Measurements from ENCODE around the gene AS3MT. TPM values are rescaled to one million over a fixed set of nuclear protein-coding genes. Genes with fewer than 3 reads are reported as not detected.
A peak's percentile ranks its signal among the peaks of the same experiment; 100 is the strongest.
"Not testable (repeated sequence)": the region's sequence is repeated elsewhere in the genome, so short reads cannot be mapped to it uniquely, and the experiment has no call there.

The AS3MT gene, protein sequence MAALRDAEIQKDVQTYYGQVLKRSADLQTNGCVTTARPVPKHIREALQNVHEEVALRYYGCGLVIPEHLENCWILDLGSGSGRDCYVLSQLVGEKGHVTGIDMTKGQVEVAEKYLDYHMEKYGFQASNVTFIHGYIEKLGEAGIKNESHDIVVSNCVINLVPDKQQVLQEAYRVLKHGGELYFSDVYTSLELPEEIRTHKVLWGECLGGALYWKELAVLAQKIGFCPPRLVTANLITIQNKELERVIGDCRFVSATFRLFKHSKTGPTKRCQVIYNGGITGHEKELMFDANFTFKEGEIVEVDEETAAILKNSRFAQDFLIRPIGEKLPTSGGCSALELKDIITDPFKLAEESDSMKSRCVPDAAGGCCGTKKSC
- 10 to 100 TPM; 19.2 to 22.8 (median 19.5) TPM for polyA plus RNA-seq (ENCODE audit: insufficient read length in 3 of 3)

DNA sequence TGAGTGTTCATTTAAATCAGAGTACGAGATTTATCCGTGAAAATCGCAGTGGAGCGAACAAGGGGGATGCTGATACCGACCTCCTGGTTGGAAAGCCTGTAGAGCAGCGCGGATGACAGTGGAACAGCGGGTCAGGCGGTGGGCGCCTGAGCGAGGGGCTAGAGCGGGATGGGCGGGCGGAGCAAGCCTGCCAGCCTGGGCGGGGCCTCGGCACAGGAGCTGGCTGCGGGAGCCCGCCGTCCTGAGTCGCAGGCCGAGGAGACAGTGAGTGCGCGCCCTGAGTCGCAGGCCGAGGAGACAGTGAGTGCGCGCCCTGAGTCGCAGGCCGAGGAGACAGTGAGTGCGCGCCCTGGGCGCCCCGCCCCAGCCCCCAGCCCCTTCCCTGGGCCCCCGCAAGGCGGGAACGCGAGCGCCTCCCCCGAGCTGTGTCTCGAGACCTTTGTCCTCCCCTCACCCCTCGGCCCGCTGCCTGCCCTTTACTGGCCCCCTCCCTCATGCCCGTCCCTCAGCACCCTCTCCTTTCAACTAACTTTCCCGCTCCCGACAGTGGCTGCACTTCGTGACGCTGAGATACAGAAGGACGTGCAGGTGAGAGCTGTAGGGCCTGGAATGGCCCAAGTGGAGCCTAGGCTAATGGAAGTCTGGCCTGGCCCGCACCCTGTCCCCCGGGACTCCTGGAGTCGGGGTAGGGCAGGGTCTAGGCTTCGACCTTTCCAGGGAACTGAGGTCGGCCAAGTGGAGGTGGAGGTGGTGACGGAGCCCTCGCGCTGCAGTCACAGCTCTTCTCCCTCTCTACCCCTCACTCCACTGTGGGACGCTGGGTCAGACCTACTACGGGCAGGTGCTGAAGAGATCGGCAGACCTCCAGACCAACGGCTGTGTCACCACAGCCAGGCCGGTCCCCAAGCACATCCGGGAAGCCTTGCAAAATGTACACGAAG is at the start of gene AS3MT:
Gene AS3MT (plus strand): TSS at position 213 of the 941 bp plus-strand sequence. CDS start 123 bp downstream, at position 336.
- peak in 2 of 3 donors; percentile 18 to 39 for DNase-seq (ENCODE audit: low read depth in 3 of 3, low spot score in 2 of 3)

DNA sequence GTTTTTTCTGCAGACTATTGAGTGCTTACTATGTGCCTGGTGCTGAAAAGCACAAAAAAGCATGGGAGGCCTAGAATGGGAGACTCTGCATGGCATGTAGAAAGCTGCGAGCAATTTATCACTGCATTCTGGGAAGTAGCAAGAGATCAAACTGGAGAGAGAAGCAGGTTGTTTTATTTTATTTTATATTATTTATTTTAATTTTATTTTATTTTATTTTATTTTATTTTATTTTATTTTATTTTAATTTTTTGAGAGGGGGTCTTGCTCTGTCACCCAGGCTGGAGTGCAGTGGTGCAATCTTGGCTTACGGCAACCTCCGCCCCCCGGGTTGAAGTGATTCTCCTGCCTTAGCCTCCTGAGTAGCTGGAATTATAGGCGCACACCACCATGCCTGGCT is 49.3 kb upstream of the AS3MT start:
- not testable (repeated sequence) for DNase-seq (ENCODE audit: low read depth in 3 of 3, low spot score in 2 of 3)

GRCh38 chr10:102822222-102822621 is 47.0 kb upstream of the AS3MT start:
- DNase-seq (ENCODE audit: low read depth in 3 of 3, low spot score in 2 of 3) = no peak

- DNase-seq (ENCODE audit: low read depth in 3 of 3, low spot score in 2 of 3) = no peak
Measured at GRCh38 chr10:102824664-102825063, 44.6 kb upstream of the AS3MT start.

DNA sequence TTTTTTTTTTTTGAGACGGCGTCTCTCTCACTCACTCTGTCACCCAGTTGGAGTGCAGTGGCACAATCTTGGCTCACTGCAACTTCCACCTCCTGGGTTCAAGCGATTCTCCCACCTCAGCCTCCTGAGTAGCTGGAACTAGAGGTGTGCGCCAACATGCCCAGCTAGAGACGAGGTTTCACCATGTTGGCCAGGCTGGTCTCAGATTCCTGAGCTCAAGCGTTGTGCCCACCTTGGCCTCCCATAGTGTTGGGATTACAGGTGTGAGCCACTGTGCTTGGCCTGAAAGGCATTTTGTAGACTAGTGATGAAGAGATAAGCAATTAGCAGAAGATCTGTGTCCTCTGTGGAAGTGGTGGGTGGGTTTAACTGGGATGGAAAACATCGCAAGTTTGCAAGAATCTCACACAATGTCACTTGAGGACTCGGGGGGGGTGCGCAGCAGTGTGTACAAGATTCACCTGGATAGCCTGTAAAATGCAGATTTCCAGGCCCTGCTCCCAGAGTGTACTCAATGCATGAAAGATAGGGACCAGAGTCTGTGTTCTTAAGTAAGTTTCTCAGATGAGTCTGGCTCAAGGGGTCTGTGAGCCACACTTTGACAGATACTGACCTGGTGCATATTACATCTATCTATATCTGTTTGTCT is 43.0 kb upstream of the AS3MT start:
- DNase-seq (ENCODE audit: low read depth in 3 of 3, low spot score in 2 of 3) = no peak

- DNase-seq (ENCODE audit: low read depth in 3 of 3, low spot score in 2 of 3) = no peak
Measured at GRCh38 chr10:102827597-102827975, 41.7 kb upstream of the AS3MT start.

DNA sequence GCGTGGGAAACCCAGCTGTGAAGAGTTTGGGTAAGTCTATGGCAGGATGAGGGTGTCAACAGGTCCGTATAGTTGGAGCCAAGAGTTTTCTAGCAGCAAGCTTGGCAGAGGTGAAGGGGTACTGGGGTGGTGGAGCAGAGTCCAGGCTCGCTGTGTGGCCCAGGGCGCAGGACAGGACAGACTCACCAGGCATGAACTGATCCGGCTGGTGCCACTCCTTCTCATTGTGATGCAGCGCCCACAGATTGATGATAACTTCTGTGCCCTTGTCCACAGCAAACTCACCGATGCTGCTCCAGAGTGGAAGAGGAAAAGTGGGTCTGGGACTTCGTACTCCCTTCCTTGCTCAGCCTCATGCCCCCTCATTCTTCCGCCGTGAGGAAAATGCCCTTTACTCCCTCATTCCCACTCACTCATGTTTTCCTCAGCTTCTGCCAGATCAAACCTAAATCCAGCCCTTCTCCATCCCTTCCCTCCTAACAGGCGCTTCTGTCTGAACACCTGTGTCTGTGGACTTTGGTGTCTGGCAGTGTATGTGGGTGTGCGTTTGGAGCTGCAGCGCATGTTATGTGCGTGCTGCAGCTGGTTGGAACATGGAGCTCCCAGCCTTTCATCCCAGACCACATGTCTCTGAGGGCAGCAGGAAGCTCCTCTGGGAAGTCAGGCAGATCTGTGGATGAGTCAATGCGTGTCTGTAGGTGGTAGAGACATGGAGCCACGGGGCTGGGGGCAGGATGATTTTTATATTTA is 37.8 kb upstream of the AS3MT start:
- no peak for DNase-seq (ENCODE audit: low read depth in 3 of 3, low spot score in 2 of 3)

- no peak for DNase-seq (ENCODE audit: low read depth in 3 of 3, low spot score in 2 of 3)
Measured at GRCh38 chr10:102832248-102832647, 37.0 kb upstream of the AS3MT start.

- no peak for DNase-seq (ENCODE audit: low read depth in 3 of 3, low spot score in 2 of 3)
Measured at GRCh38 chr10:102832987-102833386, 36.3 kb upstream of the AS3MT start.

GRCh38 chr10:102834143-102834542 is 35.1 kb upstream of the AS3MT start:
- DNase-seq (ENCODE audit: low read depth in 3 of 3, low spot score in 2 of 3) = no peak

DNA sequence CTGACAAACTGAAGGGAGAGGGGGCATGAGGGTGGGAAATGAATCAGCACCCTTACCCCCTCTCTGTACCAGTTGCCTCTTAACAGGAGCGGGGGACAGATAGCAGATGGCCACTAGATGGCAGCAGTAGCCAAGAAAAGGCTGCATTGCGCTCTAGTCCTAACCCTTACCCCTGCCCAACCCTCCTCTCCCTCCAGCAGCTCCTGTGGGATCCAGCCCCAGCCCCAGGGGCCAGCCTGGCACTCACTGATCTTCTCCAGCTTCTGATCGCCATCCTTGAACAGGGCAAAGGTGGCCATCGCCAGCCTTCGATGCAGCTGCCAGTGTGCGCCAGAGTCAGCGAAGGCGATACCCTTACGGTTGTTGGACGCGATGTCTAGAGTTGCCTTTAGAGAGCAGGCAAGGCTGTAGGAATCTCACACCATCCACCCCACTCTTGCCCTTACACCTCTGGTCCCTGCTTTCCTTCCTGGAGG is 34.2 kb upstream of the AS3MT start:
- DNase-seq (ENCODE audit: low read depth in 3 of 3, low spot score in 2 of 3) = peak in 1 of 3 donors; percentile 71

DNA sequence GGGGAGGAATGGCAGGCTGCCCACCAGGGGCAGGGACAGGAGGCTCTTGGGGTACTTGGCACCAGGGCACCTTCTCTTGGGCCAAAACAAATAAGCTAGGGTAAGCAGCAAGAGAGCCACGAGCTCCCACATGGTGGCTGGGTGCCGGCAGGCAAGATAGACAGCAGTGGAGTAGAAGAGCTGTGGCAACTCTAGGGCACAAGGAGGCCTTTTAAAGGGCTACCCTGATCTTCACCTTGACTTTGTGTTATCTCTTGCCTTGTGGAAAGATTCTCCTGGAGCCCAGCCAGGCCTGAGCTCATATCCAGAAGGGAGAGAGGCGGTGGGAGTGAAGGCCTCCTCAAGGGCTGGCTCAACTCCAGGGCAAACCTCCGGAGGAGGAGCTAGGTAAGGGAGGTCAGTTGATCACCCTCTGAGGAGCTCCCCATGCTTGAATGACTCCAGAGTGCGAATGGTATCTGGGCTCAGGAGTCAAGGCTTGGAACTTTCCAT is 32.0 kb upstream of the AS3MT start, which contains the start of gene CYP17A1:
Gene CYP17A1 (minus strand): TSS at position 184 of the 492 bp plus-strand sequence. CDS start 52 bp downstream, at position 132.
- DNase-seq (ENCODE audit: low read depth in 3 of 3, low spot score in 2 of 3) = no peak

DNA sequence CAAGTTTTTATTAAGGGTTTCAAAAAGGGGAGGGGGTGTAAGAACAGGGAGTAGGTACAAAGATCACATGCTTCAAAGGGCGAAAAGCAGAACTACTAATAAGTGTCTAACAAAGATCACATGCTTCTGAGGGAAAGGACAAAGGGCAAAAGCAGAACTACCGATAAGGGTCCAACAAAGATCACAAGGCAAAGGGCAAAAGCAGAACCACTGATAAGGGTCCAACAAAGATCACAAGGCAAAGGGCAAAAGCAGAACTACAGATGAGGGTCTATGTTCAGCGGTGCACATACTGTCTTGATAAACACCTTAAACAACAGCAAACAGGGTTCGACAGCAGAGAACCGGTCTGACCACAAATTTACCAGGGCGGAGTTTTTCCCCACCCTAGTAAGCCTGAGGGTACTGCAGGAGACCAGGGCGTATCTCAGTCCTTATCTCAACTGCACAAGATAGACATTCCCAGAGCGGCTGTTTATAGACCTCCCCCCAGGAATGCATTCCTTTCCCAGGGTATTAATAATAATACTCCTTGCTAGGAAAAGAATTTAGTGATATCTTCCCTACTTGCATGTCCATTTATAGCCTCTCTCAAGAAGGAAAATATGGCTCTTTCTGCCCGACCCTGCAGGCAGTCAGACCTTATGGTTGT is 30.9 kb upstream of the AS3MT start:
- not testable (repeated sequence) for DNase-seq (ENCODE audit: low read depth in 3 of 3, low spot score in 2 of 3)

DNA sequence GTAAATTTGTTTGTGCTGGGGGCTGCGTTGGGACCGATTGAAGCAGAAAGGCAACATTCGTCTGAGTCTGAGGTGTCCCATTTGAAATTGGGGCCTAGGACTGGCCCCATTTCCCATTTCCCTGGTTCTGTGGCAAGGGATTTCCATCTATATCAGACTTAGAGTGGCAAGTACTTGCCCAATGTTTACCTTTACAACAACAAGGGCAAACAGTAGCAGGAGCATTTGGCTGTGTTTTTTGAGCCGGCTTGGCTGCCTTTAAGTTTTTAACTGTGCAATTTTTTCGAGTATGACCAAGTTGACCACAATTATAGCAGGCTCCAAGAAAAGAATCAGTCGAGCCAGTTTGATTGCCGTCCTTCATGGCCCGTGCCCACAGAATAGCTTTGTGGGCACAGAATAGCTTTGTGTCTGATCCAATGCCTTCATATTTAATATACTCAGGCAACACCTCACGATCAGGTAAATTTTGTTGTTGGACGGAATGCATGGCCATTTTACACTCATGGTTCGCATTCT is 27.4 kb upstream of the AS3MT start:
- no peak for DNase-seq (ENCODE audit: low read depth in 3 of 3, low spot score in 2 of 3)

- not testable (repeated sequence) for DNase-seq (ENCODE audit: low read depth in 3 of 3, low spot score in 2 of 3)
Measured at GRCh38 chr10:102843139-102843538, 26.1 kb upstream of the AS3MT start.

GRCh38 chr10:102844190-102844776 is 25.0 kb upstream of the AS3MT start:
- DNase-seq (ENCODE audit: low read depth in 3 of 3, low spot score in 2 of 3) = not testable (repeated sequence)

GRCh38 chr10:102845352-102845902 is 23.8 kb upstream of the AS3MT start:
- no peak for DNase-seq (ENCODE audit: low read depth in 3 of 3, low spot score in 2 of 3)

- no peak for DNase-seq (ENCODE audit: low read depth in 3 of 3, low spot score in 2 of 3)
Measured at GRCh38 chr10:102850025-102850518, 19.2 kb upstream of the AS3MT start.
